Prostate gland (tissue), 2 donors: ENCODE results near the gene NCAM1. TPM values are rescaled to one million over a fixed set of nuclear protein-coding genes. Genes with fewer than 3 reads are reported as not detected.
A peak's percentile ranks its signal among the peaks of the same experiment; 100 is the strongest.

ENCODE experiments used
- DNase-seq: peaks from one replicate; pipeline ENCODE4 v3.0.0-alpha.2; 2019; ENCODE audit warnings: low spot score
- H3K27ac ChIP-seq, 2 donors: fragments of 200-600 bp; sonication (generic); 2 replicates each; pipeline ENCODE4 v1.5.1; 2017 to 2019
- H3K27me3 ChIP-seq: fragments of 200-600 bp; sonication (generic); replicated peaks from 2 replicates; pipeline ENCODE4 v1.5.1; 2019; ENCODE audit not compliant: insufficient read depth
- H3K36me3 ChIP-seq, 2 donors: fragments of 200-600 bp; sonication (generic); 1 replicate in 1 of 2; 2 replicates in 1 of 2; pipeline versions ENCODE4 v1.5.1 to v1.8.1; 2017 to 2019
- H3K4me1 ChIP-seq: fragments of 200-600 bp; sonication (generic); replicated peaks from 2 replicates; pipeline ENCODE4 v1.5.1; 2019
- H3K4me3 ChIP-seq, 2 donors: fragments of 200-600 bp; sonication (generic); 2 replicates each; pipeline ENCODE4 v1.5.1; 2017 to 2019
- H3K9me3 ChIP-seq: fragments of 200-600 bp; sonication (generic); 2 replicates; pipeline ENCODE4 v1.5.1; 2017
- POLR2A ChIP-seq: fragments of 450-650 bp; IDR thresholded peaks from one replicate; pipeline ENCODE4 v1.6.1; 2016; ENCODE audit warnings: antibody characterized with exemption, mild to moderate bottlenecking
- POLR2AphosphoS5 ChIP-seq: sonication (generic); formaldehyde crosslinking; IDR thresholded peaks from one replicate; pipeline ENCODE4 v1.6.1; 2017; ENCODE audit warnings: antibody characterized with exemption
- WGBS: methylation state at CpG from one replicate; pipeline ENCODE4 v1.1.5; 2018; 5-methylcytosine and 5-hydroxymethylcytosine counted together
- intact Hi-C: fragments of 100-400 bp; cut with DNase I; formaldehyde crosslinking; loops from one replicate; pipeline ENCODE4 v1.14.2; 2022
- total RNA-seq, 2 donors: library from RNA; depleted of rRNA; stranded (reverse); fragments of >200 nt; gene quantifications; one replicate each; pipeline ENCODE4 v1.1.0, GENCODE V29; 2016
- TF ChIP-seq, protein P1 (sequence below), 4 experiments: fragments of 200-600 bp in 2 of 4; fragments of 450-650 bp in 2 of 4; sonication (generic) in 2 of 4; IDR thresholded peaks; 1 replicate in 3 of 4; 2 replicates in 1 of 4; pipeline ENCODE4 v1.5.1; 2016 to 2019; ENCODE audit warnings: antibody characterized with exemption in 4 of 4, mild to moderate bottlenecking in 2 of 4, moderate library complexity in 2 of 4

The NCAM1 gene
- total RNA-seq, 2 donors from 2014 or later = 3.8 to 39.7 TPM

DNA sequence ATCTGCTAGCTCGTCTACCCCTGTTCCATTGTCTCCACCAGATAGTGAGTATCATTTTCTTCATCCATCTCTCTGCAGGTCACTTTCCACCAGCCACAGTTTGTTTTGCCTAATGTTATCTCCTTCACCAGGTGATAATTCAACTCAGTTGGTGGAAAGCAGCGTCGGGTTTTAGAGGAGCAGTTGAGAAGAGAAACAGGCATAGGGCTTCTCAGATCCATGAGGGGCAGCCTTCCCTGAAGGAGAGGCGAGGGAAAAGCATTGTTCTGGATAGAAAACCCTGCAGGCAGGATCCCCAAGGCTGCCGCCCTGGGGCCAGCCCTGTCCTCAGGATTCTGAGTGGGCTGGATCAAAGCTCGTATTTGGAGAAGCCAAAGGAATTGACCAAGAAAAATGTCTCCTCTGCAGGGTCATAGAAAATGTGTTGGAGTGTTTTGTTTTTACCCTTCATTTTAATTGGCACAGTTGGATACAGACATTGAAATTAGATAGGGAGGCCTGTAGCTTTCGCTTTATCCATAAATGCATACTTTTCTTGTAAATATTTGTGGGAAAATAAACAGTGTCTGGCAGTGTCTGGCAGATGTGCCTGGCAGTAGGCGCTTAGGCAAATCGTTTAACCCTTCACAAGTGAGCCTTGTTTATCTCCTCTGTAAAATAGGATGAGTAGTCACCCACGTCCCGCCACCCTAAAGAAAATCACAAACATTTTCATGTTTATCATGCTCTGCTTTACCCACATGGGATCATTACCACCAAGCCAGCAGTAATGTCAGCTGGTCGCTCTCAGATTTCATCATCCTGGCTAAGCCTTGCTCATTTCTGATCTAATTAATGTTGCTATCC, 279.8 kb downstream of the NCAM1 start:
- DNase-seq = no peak
- no peaks in the 10 kb centered on the region for H3K27me3 ChIP-seq
- H3K4me1 ChIP-seq = no peaks in the 10 kb centered on the region
- TF ChIP-seq POLR2AphosphoS5 = no peak
- no peak for TF ChIP-seq POLR2A
- TF ChIP-seq, protein P1, sequence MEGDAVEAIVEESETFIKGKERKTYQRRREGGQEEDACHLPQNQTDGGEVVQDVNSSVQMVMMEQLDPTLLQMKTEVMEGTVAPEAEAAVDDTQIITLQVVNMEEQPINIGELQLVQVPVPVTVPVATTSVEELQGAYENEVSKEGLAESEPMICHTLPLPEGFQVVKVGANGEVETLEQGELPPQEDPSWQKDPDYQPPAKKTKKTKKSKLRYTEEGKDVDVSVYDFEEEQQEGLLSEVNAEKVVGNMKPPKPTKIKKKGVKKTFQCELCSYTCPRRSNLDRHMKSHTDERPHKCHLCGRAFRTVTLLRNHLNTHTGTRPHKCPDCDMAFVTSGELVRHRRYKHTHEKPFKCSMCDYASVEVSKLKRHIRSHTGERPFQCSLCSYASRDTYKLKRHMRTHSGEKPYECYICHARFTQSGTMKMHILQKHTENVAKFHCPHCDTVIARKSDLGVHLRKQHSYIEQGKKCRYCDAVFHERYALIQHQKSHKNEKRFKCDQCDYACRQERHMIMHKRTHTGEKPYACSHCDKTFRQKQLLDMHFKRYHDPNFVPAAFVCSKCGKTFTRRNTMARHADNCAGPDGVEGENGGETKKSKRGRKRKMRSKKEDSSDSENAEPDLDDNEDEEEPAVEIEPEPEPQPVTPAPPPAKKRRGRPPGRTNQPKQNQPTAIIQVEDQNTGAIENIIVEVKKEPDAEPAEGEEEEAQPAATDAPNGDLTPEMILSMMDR (IDR thresholded peaks at IDR 0.05) = no peak
- H3K4me3 ChIP-seq = no peak overlapping the region
- H3K27ac ChIP-seq = no peak overlapping the region
- H3K9me3 ChIP-seq = no peaks in the 10 kb centered on the region
- intact Hi-C loops = loop anchor here (10.0 kb wide), 1 partner anchor 116 kb away; no protein-coding TSS in a partner anchor
- 64% methylated on average over 12 of the region's 12 CpGs for WGBS
- H3K36me3 ChIP-seq = no peaks in the 10 kb centered on the region

DNA sequence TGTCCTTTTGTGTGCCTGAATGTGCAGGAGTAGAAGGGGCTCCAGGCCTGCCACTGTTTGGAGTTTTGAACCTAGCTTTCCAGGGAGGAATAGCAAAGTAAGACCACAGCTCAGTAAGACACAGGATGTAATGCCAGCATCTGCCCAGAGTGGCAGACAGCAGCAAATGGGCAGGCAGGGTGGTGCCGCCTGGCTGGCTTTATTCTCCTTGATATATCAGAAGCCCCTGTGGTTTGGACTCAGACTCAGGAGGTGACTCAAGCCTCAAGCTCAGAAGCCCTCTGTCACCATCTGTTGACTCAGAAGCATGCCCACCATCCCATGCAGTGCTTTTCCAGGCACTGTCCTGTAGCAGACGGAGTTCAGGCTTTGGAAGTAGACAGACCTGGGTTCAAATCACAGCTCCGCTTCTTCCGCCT, 280.4 kb downstream of the NCAM1 start:
- Histone ChIP-seq H3K27ac (no peak overlapping the region), H3K36me3 (no peaks in the 10 kb centered on the region), H3K4me1 (no peaks in the 10 kb centered on the region), H3K4me3 (no peak overlapping the region), H3K27me3 (no peaks in the 10 kb centered on the region), H3K9me3 (no peaks in the 10 kb centered on the region)
- WGBS = 93% methylated on average over 4 of the region's 4 CpGs
- TF ChIP-seq, protein P1 (IDR thresholded peaks at IDR 0.05) = no peak
- no peak for TF ChIP-seq POLR2AphosphoS5
- no peak for TF ChIP-seq POLR2A
- DNase-seq = no peak
- intact Hi-C loops = loop anchor here (10.0 kb wide), 1 partner anchor 117 kb away; no protein-coding TSS in a partner anchor

DNA sequence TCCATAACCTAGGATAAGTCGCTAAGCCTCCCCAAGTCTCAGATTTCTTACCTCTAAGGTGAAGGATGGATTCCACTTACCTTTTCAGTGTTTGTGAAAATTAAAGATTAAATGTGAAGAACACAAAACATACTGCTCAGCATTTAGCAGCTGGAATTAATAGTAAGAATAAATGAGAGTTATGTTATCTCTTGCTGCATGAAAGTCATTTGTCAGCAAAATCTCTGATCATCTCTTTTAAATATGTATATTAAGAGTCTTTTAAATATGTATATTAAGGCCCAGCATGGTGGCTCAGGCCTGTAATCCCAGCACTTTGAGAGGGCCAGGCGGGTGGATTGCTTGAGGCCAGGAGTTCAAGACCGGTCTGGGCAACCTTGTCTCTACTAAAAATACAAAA, 280.8 kb downstream of the NCAM1 start:
- intact Hi-C loops = loop anchor here (10.0 kb wide), 1 partner anchor 117 kb away; no protein-coding TSS in a partner anchor
- DNase-seq = no peak
- H3K4me3 ChIP-seq = no peak overlapping the region
- WGBS = 95% methylated on average over 3 of the region's 3 CpGs
- TF ChIP-seq, protein P1 (IDR thresholded peaks at IDR 0.05) = no peak
- TF ChIP-seq POLR2A = no peak
- no peak for TF ChIP-seq POLR2AphosphoS5
- H3K4me1 ChIP-seq = no peaks in the 10 kb centered on the region
- no peaks in the 10 kb centered on the region for H3K9me3 ChIP-seq
- H3K36me3 ChIP-seq = no peaks in the 10 kb centered on the region
- no peaks in the 10 kb centered on the region for H3K27me3 ChIP-seq
- H3K27ac ChIP-seq = no peak overlapping the region

DNA sequence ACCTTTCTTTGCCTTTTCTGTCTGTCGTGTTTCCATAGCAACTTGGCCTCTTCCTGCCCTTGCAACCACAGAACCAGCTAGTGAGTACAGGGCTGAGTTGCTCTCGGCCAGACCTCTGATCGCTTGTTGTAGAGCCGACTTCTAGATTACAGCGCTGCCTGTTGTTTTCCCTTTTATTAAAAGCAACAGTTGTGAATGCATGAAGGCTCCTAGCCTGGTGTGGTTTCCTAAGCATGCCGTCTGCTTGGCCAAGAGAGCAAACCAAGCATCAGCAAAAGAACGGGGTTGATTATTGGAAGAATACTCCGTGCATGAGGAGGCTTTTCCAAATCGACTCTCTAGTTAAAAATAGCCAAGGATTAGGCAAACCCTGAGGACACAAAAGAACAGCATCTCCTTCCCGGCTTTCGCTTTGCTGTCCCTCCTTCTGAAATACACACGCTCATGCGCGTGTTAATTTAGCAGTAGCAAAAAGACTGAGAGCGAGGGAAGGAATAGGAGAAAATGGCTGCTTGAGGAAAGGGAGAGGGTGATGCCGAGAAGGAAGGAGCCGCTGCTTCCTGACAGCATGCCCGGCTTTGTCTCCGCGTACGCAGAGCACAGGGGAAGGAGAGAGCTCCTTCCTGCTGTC, 281.7 kb downstream of the NCAM1 start:
- TF ChIP-seq POLR2AphosphoS5 = no peak
- TF ChIP-seq, protein P1 (IDR thresholded peaks at IDR 0.05) = no peak
- no peak for TF ChIP-seq POLR2A
- DNase-seq = no peak
- no peaks in the 10 kb centered on the region for H3K9me3 ChIP-seq
- H3K27ac ChIP-seq = peak overlapping the region in 1 of 2 donors; percentile 37
- H3K36me3 ChIP-seq = no peaks in the 10 kb centered on the region
- intact Hi-C loops = loop anchor here (10.0 kb wide), 1 partner anchor 118 kb away; no protein-coding TSS in a partner anchor
- H3K4me1 ChIP-seq = no peaks in the 10 kb centered on the region
- 37% methylated on average over 21 of the region's 21 CpGs for WGBS
- H3K27me3 ChIP-seq = no peaks in the 10 kb centered on the region
- H3K4me3 ChIP-seq = peak overlapping the region; percentile 12 to 15
